HG02981 (cell line): ENCODE data around the gene TMIGD1.

Experiments used
- ATAC-seq: cut with Tn5 transposase; IDR thresholded peaks from one replicate; pipeline ENCODE4 v1.9.1; 2021; ENCODE audit warnings: mild to moderate bottlenecking, moderate library complexity; ENCODE audit not compliant: unreplicated experiment

TMIGD1 gene

GRCh38 chr17:30332057-30332542, 1.8 kb downstream of the TMIGD1 start:
- ATAC-seq, result peak; percentile 45

GRCh38 chr17:30326809-30327208, 7.0 kb downstream of the TMIGD1 start:
- ATAC-seq, result no peak

GRCh38 chr17:30324723-30325122, 9.1 kb downstream of the TMIGD1 start:
- no peak for ATAC-seq

GRCh38 chr17:30323895-30324319, 9.9 kb downstream of the TMIGD1 start:
- ATAC-seq, result no peak

- no peak for ATAC-seq
Measured at GRCh38 chr17:30323262-30323894, 10.5 kb downstream of the TMIGD1 start.

GRCh38 chr17:30321314-30321713, 12.5 kb downstream of the TMIGD1 start:
- ATAC-seq, result no peak

- ATAC-seq, result no peak
Measured at GRCh38 chr17:30318155-30318554, 15.7 kb downstream of the TMIGD1 start.

GRCh38 chr17:30316736-30317135, 17.1 kb downstream of the TMIGD1 start:
- ATAC-seq, result no peak

GRCh38 chr17:30315106-30315505, 18.8 kb downstream of the TMIGD1 start:
- ATAC-seq, result no peak

GRCh38 chr17:30314474-30314873, 19.4 kb downstream of the TMIGD1 start:
- ATAC-seq, result no peak

GRCh38 chr17:30312226-30312625, 21.6 kb downstream of the TMIGD1 start:
- ATAC-seq, result no peak

GRCh38 chr17:30310562-30310961, 23.3 kb downstream of the TMIGD1 start:
- no peak for ATAC-seq

GRCh38 chr17:30309591-30309990, 24.3 kb downstream of the TMIGD1 start:
- ATAC-seq, result no peak

- no peak for ATAC-seq
Measured at GRCh38 chr17:30308406-30308805, 25.5 kb downstream of the TMIGD1 start.

GRCh38 chr17:30304778-30305177, 29.1 kb downstream of the TMIGD1 start:
- ATAC-seq, result no peak

GRCh38 chr17:30302241-30302640, 31.6 kb downstream of the TMIGD1 start:
- no peak for ATAC-seq

GRCh38 chr17:30300818-30301217, 33.0 kb downstream of the TMIGD1 start:
- ATAC-seq, result no peak

GRCh38 chr17:30299000-30299399, 34.9 kb downstream of the TMIGD1 start:
- ATAC-seq, result no peak

- ATAC-seq, result no peak
Measured at GRCh38 chr17:30297715-30298114, 36.1 kb downstream of the TMIGD1 start.

- ATAC-seq, result no peak
Measured at GRCh38 chr17:30296499-30297080, 37.3 kb downstream of the TMIGD1 start.

GRCh38 chr17:30292286-30292858, 41.5 kb downstream of the TMIGD1 start:
- no peak for ATAC-seq

GRCh38 chr17:30291543-30292285, 42.1 kb downstream of the TMIGD1 start, which contains the start of gene BLMH:
TSS of gene BLMH (minus strand) at chr17:30291944. CDS start at chr17:30291819, 125 bp downstream.
- peak; percentile 65 for ATAC-seq
